ENCODE measurements around the gene SCARB2.

SCARB2 gene

DNA sequence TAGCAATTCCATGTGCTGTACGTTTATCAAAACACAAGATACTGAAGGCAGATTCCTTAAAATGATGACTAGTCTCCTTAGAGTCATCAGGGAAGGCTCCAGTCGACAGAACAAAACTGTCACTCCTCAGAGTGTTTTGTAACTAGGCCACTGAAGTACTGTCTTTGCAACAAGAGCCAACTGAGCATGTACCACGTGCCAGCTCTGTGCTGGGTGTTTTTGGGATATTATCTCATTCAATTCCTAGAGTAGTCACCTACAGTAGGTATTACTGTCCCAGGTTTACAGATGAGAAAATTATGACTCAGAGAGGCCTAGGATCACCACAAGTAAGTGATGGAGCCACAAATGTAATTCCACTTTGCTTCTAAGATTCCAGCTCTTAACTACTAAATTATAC is 47.1 kb downstream of the SCARB2 start:
- TF ChIP-seq CTCF (IDR thresholded peaks at IDR 0.05), result no peak
- Histone ChIP-seq H3K27ac (no peak overlapping the region), H3K4me3 (no peak overlapping the region)
- DNase-seq (ENCODE audit: low spot score), result no peak

GRCh38 chr4:76160355-76160754 is 53.3 kb downstream of the SCARB2 start:
- TF ChIP-seq CTCF (IDR thresholded peaks at IDR 0.05), result no peak
- no peak overlapping the region for H3K27ac ChIP-seq
- DNase-seq (ENCODE audit: low spot score), result no peak
- no peak overlapping the region for H3K4me3 ChIP-seq

- no peak overlapping the region for H3K4me3 ChIP-seq
- H3K27ac ChIP-seq, result no peak overlapping the region
- TF ChIP-seq CTCF (IDR thresholded peaks at IDR 0.05), result no peak
- DNase-seq (ENCODE audit: low spot score), result no peak
Observed at GRCh38 chr4:76156635-76157034, 57.0 kb downstream of the SCARB2 start.

DNA sequence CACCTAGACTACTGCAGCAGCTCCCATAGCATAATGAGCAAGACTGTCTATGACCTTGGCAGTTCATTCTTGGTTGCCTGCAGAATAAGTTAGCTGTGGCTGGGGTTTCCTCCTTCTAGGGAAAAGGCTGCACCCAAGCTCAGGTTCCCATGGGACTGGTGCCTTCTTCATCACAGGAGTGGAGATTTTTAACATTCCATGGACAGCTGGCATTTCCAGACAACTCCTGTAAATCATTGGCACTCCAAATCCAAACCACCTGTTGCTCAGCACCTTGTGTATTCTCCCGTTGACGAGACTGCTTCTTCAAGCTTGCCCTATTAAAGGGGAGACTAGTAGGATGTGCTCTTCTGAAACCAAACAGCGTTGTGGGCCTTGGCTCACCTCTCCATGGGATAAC is 57.6 kb downstream of the SCARB2 start:
- no peak for DNase-seq (ENCODE audit: low spot score)
- no peak overlapping the region for H3K27ac ChIP-seq
- no peak for TF ChIP-seq CTCF (IDR thresholded peaks at IDR 0.05)
- H3K4me3 ChIP-seq, result no peak overlapping the region

GRCh38 chr4:76153356-76153755 is 60.3 kb downstream of the SCARB2 start:
- no peak for DNase-seq (ENCODE audit: low spot score)
- H3K4me3 ChIP-seq, result no peak overlapping the region
- no peak for TF ChIP-seq CTCF (IDR thresholded peaks at IDR 0.05)
- H3K27ac ChIP-seq, result no peak overlapping the region

DNA sequence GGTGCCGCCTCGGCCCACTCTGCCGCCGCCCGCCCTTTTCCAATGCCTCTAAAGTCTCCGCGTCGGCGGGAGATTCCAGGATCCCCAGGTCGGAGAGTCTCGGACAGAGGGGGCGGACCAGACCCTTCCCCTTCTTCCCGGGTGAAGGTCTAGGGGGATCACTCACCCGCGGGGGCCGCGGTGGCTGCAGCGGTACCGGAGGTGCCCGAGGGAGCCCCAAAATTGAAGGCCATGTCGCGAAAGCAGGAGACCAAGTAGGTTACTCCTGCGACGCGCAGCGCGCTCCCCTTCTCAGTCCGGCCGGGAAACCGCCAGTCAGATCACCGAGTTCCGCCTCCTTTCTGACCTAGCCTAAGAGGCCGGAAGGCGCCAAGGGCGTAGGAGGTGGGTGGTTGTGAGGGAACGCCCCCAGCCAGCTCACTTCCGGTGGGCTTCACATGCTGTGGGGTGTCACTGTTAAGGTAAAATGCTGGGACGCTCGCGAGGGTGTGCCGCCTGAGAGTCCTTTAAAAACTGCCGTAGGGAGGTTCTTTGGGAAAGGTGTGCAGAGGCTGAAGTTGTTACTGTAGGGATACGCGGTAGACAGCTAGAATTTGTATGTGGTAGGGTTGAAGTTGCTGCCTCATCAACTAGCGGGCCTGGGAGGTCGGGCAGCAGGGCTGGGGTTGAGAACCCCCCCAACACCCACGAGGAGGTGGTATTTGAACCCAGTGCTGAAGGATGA is 65.3 kb downstream of the SCARB2 start, which contains the start of gene NUP54:
TSS of gene NUP54 (minus strand) at position 256 of the 724 bp plus-strand sequence. CDS start at position 233, 23 bp downstream.
- DNase-seq (ENCODE audit: low spot score), result peak; percentile 96
- TF ChIP-seq CTCF (IDR thresholded peaks at IDR 0.05), result no peak

GRCh38 chr4:76147454-76148141 is 66.0 kb downstream of the SCARB2 start:
- no peak for DNase-seq (ENCODE audit: low spot score)
- H3K27ac ChIP-seq, result peak overlapping the region; percentile 86 to 88
- H3K4me3 ChIP-seq, result peak overlapping the region; percentile 89
- no peak for TF ChIP-seq CTCF (IDR thresholded peaks at IDR 0.05)

More for the DNA sequence above, 65.3 kb downstream of the SCARB2 start, which contains the start of gene NUP54:
- Histone ChIP-seq H3K4me3 (peak within 1 kb of the TSS; percentile 89), H3K27ac (peak within 1 kb of the TSS; percentile 86 to 88)

Measured in coronary artery (tissue), 2 donors.